Kasumi-1 (cell line): ENCODE results near the gene MOSMO.
"Not testable (repeated sequence)": the region's sequence is repeated elsewhere in the genome, so short reads cannot be mapped to it uniquely, and the experiment has no call there.

Experiments
- DNase-seq, 2 experiments: peaks; one replicate each; lab custom pipeline; 2025; lab: John Stamatoyannopoulos, UW

MOSMO gene

GRCh38 chr16:22003195-22003594 is 4.7 kb upstream of the MOSMO start:
- DNase-seq: no peak

GRCh38 chr16:22004341-22004740 is 3.6 kb upstream of the MOSMO start:
- DNase-seq: no peak

GRCh38 chr16:22005746-22006145 is 2.2 kb upstream of the MOSMO start:
- no peak for DNase-seq

- DNase-seq: no peak
Measured at GRCh38 chr16:22006636-22007035, 1.3 kb upstream of the MOSMO start.

- peak in 1 of 2 experiments; percentile 0 for DNase-seq
Measured at GRCh38 chr16:22007159-22007508, 777 bp upstream of the MOSMO start.

- no peak for DNase-seq
Measured at GRCh38 chr16:22008215-22009059, 526 bp downstream of the MOSMO start.

- no peak for DNase-seq
Measured at GRCh38 chr16:22010902-22011301, 3.0 kb downstream of the MOSMO start.

- no peak for DNase-seq
Measured at GRCh38 chr16:22012241-22012640, 4.3 kb downstream of the MOSMO start.

- DNase-seq: no peak
Measured at GRCh38 chr16:22013486-22013885, 5.6 kb downstream of the MOSMO start.

- no peak for DNase-seq
Measured at GRCh38 chr16:22014271-22014873, 6.5 kb downstream of the MOSMO start.

GRCh38 chr16:22016927-22017326 is 9.0 kb downstream of the MOSMO start:
- no peak for DNase-seq

- DNase-seq: no peak
Measured at GRCh38 chr16:22018559-22018958, 10.6 kb downstream of the MOSMO start.

- DNase-seq: no peak
Measured at GRCh38 chr16:22022151-22022550, 14.2 kb downstream of the MOSMO start.

- DNase-seq: no peak
Measured at GRCh38 chr16:22023505-22023904, 15.6 kb downstream of the MOSMO start.

GRCh38 chr16:22024785-22025184 is 16.9 kb downstream of the MOSMO start:
- not testable (repeated sequence) for DNase-seq

- no peak for DNase-seq
Measured at GRCh38 chr16:22027633-22028032, 19.7 kb downstream of the MOSMO start.

- DNase-seq: no peak
Measured at GRCh38 chr16:22029632-22030031, 21.7 kb downstream of the MOSMO start.

- DNase-seq: no peak
Measured at GRCh38 chr16:22030087-22030812, 22.3 kb downstream of the MOSMO start.

- no peak for DNase-seq
Measured at GRCh38 chr16:22031483-22032083, 23.7 kb downstream of the MOSMO start.

GRCh38 chr16:22034503-22034902 is 26.6 kb downstream of the MOSMO start:
- DNase-seq: no peak

- DNase-seq: no peak
Measured at GRCh38 chr16:22035153-22035552, 27.2 kb downstream of the MOSMO start.

- DNase-seq: not testable (repeated sequence)
Measured at GRCh38 chr16:22043882-22044281, 36.0 kb downstream of the MOSMO start.

- DNase-seq: not testable (repeated sequence)
Measured at GRCh38 chr16:22045888-22046287, 38.0 kb downstream of the MOSMO start.
